Measurements from ENCODE around the gene CD6.

DNA sequence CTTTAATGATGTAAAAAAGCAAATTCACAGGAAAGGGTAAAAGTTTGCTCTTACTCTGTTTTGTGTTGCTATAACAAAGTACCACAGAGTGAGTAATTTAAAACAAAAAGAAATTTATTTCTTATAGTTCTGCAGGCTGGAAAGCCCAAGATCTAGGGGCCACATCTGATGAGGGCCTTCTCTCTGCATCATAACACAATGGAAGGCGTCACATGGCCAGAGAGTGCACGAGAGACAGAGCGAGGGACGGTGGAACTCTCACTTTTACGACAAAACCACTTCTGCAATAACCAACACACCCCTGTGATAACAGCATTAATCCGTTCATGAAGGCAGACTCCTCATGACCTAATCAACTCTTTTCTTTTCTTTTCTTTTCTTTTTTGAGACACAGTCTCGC, 31.1 kb downstream of the CD6 start:
- TF ChIP-seq, protein P1, sequence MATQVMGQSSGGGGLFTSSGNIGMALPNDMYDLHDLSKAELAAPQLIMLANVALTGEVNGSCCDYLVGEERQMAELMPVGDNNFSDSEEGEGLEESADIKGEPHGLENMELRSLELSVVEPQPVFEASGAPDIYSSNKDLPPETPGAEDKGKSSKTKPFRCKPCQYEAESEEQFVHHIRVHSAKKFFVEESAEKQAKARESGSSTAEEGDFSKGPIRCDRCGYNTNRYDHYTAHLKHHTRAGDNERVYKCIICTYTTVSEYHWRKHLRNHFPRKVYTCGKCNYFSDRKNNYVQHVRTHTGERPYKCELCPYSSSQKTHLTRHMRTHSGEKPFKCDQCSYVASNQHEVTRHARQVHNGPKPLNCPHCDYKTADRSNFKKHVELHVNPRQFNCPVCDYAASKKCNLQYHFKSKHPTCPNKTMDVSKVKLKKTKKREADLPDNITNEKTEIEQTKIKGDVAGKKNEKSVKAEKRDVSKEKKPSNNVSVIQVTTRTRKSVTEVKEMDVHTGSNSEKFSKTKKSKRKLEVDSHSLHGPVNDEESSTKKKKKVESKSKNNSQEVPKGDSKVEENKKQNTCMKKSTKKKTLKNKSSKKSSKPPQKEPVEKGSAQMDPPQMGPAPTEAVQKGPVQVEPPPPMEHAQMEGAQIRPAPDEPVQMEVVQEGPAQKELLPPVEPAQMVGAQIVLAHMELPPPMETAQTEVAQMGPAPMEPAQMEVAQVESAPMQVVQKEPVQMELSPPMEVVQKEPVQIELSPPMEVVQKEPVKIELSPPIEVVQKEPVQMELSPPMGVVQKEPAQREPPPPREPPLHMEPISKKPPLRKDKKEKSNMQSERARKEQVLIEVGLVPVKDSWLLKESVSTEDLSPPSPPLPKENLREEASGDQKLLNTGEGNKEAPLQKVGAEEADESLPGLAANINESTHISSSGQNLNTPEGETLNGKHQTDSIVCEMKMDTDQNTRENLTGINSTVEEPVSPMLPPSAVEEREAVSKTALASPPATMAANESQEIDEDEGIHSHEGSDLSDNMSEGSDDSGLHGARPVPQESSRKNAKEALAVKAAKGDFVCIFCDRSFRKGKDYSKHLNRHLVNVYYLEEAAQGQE (IDR thresholded peaks at IDR 0.05; ENCODE audit: insufficient read depth in 1 of 2, low read depth in 2 of 2, low read length in 2 of 2) = no peak
- TF ChIP-seq POLR2AphosphoS5 (IDR thresholded peaks at IDR 0.05; ENCODE audit: low read depth, low read length) (no peak), TAF1 (IDR thresholded peaks at IDR 0.05; ENCODE audit: borderline replicate concordance, insufficient read depth, low read length) (no peak)

All from PFSK-1 (cell line).